GM12875 (cell line): ENCODE results near the gene HOXA4.

Source experiments
- H3K4me3 ChIP-seq: one replicate; pipeline ENCODE4 v1.5.1; 2011; ENCODE audit warnings: low read depth, low read length, control low read depth
- TF ChIP-seq, protein P1 (sequence below): IDR thresholded peaks from 2 replicates; pipeline ENCODE4 v1.5.1; 2011; ENCODE audit warnings: low read depth, mild to moderate bottlenecking, control low read depth, inconsistent platforms, low read length, moderate library complexity, borderline replicate concordance; ENCODE audit not compliant: insufficient read depth

HOXA4 gene

GRCh38 chr7:27151341-27151930 lies 20.9 kb upstream of the HOXA4 start:
- TF ChIP-seq, protein P1, sequence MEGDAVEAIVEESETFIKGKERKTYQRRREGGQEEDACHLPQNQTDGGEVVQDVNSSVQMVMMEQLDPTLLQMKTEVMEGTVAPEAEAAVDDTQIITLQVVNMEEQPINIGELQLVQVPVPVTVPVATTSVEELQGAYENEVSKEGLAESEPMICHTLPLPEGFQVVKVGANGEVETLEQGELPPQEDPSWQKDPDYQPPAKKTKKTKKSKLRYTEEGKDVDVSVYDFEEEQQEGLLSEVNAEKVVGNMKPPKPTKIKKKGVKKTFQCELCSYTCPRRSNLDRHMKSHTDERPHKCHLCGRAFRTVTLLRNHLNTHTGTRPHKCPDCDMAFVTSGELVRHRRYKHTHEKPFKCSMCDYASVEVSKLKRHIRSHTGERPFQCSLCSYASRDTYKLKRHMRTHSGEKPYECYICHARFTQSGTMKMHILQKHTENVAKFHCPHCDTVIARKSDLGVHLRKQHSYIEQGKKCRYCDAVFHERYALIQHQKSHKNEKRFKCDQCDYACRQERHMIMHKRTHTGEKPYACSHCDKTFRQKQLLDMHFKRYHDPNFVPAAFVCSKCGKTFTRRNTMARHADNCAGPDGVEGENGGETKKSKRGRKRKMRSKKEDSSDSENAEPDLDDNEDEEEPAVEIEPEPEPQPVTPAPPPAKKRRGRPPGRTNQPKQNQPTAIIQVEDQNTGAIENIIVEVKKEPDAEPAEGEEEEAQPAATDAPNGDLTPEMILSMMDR, result no peak
- H3K4me3 ChIP-seq, result peak overlapping the region; percentile 33

GRCh38 chr7:27150568-27151340 lies 20.2 kb upstream of the HOXA4 start:
- TF ChIP-seq, protein P1, result peak; percentile 88
- H3K4me3 ChIP-seq, result peak overlapping the region; percentile 33

GRCh38 chr7:27149842-27150567 lies 19.4 kb upstream of the HOXA4 start:
- H3K4me3 ChIP-seq, result no peak overlapping the region
- TF ChIP-seq, protein P1, result no peak

DNA sequence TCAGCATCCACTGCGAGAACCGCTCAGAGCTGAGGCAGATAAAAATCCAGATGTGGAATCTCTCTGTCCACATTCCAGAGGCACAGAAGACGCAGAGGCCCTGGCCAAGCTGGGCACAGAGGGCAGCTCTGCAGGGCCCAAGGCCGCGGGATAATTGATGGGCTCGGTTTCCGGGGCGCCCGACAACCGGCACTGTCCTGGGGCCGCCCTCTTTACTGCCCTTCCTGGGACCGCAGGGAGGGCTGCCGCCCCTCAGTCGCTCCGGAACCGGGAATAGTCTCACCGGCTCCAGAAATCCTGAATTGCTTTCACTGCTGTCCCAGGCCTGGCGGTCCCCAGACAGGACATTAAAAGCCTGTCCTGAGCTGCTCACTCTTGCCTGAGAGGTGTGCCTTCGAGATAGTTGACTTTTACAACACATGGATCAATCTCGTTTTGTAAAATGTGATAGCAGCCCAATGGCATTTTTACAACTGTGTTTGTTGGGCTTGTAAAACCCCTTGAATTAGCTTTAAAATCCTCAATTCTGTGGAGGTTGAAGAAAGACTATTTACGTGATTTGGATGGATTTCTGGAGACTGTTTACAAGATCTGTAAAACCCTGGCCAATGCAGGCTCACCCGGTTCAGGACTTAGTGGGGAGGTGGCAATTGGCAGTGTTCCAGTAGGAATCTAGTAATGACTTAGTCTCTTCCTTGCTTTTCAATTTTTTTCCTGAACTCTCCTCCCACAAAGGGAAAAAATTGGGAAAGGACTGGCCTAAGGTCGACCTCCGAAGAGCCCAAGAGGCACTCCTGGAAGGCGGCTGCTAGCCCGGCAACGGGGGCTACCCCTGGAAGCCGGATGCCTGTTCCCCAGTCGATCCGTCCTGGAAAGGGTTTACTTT lies 18.4 kb upstream of the HOXA4 start:
- TF ChIP-seq, protein P1, result no peak
- H3K4me3 ChIP-seq, result no peak overlapping the region

GRCh38 chr7:27148031-27148755 lies 17.6 kb upstream of the HOXA4 start:
- TF ChIP-seq, protein P1, result no peak
- H3K4me3 ChIP-seq, result no peak overlapping the region
